Posterior cingulate gyrus (tissue), 11 donors: ENCODE results near the gene MRPL39.
A peak's percentile ranks its signal among the peaks of the same experiment; 100 is the strongest.

ENCODE experiments used
- DNase-seq, 10 donors: peaks; one replicate each; pipeline versions ENCODE4 v3.0.0 to v3.0.0-alpha.2; 2020 to 2021; ENCODE audit warnings: mixed read lengths in 3 of 10
- intact Hi-C: fragments of 100-400 bp; cut with DNase I; formaldehyde crosslinking; loops from one replicate; pipeline ENCODE4 v1.15.1; 2023

Gene MRPL39

DNA sequence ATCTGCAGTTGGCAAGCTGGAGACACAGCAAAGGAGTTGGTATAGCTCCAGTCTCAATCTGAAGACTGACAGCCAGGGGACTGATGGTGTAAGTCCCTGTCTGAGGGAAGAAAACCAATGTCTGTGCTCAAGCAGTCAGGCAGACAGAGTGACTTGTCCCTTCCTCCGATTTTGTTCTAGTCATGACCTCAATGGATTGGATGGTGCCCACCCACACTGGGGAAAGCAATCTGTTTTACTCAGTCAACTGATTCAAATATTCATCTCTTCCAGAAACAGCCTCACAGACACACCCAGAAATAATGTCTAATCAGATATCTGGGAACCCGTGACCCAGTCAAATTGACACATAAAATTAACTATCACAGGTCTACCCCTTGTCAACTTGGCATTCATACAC is 11.9 kb upstream of the MRPL39 start:
- no peak for DNase-seq
- intact Hi-C loops, result no loop called here

DNA sequence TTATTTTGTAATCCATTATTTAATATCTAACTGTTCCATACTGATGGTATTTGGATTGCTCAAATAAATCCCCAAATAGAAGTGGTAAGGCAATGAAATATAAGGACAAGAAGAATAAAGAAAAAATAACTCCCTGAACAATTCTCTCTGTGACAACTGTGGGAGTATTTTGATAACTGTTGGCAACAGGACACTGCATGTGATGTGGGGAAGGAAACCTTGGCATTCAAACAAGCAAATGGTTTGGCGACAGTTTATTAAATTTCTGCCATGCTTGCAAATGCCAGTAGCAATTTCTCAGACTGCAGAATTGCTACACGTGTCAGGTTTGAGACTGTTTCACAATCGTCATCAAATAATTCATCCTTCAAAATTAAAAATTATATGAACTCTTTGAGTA is 8.6 kb upstream of the MRPL39 start:
- no peak for DNase-seq
- intact Hi-C loops, result no loop called here

DNA sequence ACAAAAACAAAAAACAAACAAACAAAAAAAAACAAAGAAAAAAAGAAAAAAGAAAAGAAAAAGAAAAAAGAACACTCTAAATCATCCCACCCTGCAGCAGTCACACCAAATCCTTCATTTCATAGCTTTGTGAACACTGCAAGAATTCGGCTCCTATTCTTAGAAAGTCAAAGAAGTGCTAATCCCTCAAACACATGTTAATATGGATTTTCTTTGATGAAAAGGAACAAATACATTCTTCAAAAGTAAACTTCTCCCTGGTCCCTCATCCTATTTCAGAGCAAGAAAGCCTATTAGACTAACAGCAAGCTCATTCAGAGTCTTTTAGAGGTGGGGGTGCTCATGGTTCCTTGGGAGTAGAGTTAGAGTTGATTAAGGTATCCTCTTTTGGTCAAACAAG is 7.2 kb upstream of the MRPL39 start:
- no peak for DNase-seq
- intact Hi-C loops, result no loop called here

DNA sequence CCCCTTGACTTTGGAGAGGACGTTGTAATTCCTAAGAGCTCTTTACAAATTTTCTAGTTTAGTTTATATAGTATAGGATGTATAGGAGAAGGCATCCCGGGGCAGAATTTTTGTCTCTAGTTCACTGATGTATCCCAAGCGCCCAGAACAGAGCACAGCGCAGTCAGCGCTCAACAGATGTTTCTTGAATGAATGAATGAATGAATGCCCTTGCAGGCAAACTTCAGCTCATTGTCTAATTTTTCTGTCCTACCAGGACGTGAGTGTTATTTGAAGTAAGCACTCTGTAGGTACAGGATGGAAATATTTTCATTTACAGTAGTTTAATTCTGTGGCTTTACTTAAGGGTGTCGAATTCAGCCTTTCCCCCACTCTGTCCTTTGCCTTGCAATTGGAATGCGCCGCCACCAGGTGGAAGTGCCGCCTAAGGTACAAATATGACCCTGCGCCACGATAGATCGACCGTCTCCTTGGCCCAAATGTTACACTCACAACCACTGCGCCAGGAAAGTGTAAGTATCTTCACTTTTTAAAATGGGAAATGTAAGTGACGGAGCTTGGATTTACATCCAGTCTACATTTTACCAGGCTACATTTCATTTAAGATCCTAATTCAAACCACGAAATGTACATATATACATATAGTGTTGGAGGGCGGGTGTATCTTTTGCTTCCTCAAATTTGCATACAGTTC is 910 bp upstream of the MRPL39 start:
- DNase-seq, result peak; percentile 69 to 97 (median 80)
- intact Hi-C loops, result loop anchor here (1.0 to 10.0 kb wide), 3 partner anchors 100 to 1107 kb away; no protein-coding TSS in a partner anchor

DNA sequence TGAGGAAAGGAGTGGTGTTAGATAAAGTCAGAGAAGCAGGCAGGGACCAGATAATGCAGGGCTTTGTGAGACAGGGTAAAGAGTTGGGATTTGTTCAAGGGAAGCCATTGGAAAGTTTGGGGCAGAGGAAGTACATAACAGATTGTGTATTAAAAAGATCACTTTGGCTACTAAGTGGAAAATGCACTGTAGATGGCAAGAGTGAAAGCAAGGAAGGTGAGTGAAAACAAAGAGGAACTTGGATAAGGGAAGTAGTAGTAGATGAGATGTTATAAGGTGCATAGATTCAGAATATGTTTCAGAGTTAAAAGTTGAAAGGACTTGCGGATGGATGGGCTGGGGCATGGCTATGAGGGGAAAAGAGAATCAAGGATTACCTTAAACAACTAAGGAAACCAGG is 17.4 kb downstream of the MRPL39 start:
- intact Hi-C loops, result no loop called here
- DNase-seq, result no peak

DNA sequence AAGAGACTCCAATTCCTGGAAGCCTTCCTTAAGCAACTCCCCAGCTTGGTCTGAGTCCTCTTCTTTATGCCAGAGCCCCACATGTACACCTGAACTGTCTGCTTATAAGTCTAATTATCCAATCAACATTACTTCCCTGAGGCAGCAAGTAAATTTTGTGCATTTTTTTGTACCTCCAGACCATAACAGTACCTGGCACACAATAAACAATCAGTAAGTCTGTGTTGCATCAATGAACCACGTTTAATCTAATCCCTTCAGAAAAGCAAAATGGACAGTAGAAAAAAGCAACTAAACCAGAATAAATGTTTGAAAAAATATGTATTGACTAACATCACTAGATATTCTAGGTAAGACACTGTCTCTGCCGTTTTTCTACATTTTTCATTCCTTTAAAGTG is 20.5 kb downstream of the MRPL39 start:
- intact Hi-C loops, result no loop called here
- no peak for DNase-seq

DNA sequence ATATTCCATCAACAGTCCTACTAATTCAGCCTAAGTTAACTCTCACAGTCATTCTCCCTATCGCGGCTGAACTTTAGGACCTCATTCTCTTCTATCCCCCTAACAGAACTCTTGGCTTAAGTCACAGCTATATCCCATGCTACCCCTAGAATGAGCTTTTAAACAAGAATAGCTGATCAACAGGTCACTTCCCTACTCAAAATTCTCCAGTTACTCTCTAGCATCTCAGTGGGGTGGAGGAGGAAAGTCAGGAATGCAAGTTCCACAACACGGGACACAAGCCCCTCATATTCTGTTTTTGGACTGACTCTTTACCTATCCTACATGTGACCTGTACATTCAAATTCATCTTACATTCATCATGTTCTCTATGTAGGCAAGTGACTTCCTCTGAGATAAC is 21.0 kb downstream of the MRPL39 start:
- intact Hi-C loops, result no loop called here
- no peak for DNase-seq

DNA sequence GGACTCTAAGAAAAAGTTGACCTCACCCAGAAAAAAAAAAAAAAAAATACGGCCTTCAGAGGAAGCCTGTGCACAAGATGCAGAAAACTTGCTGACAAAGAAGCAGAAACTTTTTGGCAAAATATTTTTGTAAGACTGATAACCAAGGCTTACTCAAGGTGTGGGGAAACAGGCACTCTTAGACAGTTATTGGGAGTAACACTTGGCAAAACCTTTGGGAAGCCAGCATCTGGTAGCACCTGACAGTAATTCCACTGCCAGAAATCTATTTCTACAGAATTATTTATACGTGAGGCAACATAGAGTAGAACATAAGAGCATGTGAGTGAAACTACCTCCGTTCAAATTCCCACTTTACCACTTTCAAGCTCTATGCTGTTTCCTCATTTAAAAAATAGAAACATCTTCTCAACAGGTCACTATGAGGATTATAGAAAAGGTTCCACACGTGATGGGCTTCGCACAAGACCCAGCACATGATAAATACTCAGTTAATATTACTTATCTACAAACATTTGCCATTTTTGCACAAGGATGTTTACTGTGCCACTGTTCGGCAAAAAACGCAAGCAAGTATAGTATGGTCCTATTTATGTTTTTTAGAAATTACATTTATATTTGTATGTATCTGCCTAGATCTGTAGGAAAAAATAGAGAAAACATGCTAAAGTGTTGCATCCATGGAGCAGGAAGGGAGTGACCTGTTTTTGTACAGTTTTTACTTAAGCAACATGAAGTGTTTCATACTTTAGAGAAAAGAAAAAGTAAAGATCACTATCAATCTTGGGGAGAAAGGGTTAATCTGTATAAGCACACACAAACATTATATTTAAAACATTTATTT is 22.2 kb downstream of the MRPL39 start:
- intact Hi-C loops, result no loop called here
- DNase-seq, result no peak

DNA sequence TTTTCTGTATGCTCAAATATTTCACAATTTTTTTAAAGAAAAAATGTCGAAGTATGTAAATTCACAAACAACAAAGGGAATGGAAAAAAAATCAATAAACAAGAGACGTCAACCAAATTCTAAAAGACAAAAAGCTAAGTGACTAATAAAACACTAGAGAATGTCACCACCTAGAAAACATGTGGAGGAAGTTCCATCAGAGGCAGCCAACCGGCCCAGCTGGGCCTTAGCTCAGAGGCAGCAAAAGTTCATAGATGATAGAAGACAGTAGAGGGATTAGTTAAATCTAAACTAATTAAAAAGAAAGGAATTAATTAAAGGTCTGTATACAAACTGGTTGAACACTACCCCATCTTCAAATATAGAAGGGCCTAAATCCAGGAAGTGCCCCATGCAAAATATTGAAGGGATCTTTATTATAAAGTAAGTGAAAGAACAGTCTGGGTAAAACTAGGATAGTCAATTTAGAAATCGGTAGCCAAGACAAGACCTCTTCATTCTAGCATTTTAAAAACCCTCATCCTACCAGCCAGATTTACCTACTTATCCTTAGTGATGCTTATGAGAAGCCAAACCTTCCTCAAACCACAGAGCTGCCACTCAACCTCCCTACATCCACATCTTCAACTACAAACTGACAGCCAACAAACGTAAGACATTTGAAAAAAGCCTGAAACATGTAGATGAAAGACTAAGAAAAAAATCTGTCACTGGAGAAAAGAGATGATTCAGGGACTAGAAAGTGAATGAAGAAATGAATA is 23.7 kb downstream of the MRPL39 start:
- DNase-seq, result no peak
- intact Hi-C loops, result no loop called here

DNA sequence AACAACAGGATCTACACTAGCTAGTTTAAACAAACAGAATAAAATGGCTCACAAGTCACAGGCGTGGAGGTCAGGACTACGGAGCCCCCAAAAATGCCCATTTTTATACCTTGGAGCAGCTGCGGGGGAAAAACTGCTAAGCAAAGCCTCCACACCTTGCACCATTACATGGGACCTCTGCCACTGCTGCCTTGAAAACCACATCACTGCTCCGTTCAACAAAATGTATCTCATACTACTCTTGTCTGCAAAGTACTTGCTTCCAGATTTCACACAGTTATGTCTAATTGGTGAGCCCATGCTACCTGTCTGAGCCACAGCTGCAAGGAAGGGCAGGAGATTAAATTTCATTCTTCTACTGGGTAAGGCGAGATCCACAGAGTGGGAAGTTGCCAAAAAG is 24.4 kb downstream of the MRPL39 start:
- intact Hi-C loops, result no loop called here
- no peak for DNase-seq

DNA sequence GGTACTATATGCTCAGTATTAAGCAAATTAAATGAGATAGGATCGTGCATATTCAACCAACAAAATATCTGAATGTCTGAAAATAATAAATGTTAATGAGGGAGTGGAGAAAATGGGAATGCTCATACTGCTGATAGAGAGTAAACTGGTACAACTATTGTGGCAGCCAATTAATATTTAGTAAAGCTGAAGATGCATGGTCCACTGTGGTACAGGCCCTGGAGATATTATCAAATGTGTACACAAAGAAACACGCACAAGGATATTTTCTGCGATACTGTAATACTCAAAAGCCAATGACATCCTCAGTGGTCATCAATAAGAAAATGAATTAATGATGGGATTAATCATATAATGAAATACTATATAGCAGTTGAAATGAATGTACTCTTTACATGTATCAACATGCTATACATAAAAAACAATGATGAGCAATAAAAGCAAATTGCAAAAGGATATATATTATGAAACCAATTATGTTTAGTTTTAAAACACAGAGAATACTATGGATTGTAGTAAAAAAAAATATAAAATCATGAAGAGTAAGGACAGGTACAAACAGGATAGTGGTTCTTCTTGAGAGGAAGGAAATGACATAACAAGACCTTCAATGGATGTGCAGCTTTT is 25.0 kb downstream of the MRPL39 start:
- intact Hi-C loops, result no loop called here
- DNase-seq, result no peak

DNA sequence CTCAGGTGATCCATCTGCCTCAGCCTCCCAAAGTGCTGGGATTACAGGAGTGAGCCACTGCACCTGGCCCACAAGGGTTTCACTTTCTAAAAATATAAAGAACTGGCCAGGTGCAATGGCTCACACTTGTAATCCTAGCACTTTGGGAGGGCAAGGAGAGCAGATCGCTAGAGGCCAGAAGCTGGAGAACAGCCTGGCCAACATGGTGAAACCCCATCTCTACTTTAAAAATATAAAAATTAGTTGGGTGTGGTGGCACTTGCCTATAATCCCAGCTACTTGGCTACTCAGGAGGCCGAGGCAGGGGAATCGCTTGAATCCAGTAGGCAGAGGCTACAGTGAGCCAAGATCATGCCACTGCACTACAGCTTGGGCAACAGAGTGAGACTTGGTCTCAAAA is 25.7 kb downstream of the MRPL39 start:
- DNase-seq, result no peak
- intact Hi-C loops, result no loop called here

DNA sequence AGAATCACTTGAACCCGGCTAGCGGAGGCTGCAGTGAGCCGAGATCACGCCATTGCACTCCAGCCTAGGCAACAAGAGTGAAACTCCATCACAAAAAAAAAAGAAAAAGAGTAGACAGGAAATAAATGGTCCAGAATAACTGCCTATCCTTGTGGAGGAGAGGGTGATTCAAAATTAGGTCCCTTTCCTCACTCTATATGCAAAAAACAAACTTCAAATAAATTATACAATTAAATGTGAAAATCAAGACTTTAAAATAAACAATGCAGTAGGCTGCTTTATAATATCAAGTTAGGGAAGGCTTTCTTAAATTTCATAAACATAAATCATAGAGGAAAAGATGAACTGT is 26.4 kb downstream of the MRPL39 start:
- no peak for DNase-seq
- intact Hi-C loops, result no loop called here

DNA sequence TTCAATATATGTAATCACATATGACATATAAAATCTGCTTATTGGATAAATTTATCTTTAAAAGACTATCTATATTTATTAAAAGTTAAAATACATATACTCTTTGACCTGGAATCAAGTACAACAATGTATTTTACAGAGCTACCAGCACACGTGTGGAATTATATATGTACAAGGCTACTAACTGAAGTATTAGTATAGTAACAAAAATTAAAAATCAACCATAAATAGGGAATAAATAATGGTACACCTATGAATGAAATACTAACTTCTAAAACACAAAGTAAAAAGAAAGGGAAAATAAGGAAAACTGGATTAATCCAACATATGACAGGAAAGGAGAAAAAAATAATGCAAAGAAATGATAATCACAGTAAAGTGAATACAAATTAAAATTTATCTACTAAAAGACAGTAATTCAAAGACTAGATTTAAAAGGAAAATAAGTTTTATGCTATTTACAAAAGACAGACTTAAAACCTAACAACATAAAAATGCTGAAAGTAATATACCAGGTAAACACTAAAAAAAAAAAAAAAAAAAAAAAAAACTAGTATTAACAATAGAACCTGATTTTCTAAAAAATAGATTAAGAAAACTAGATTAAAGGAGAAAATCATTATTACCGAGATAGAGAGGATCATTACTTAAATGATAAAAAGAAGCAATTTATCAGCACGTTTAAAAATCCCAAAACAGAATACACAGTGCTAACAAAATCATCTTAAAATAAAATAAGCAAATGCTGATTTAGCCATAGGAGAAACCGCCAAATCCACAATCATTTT is 27.9 kb downstream of the MRPL39 start:
- intact Hi-C loops, result no loop called here

DNA sequence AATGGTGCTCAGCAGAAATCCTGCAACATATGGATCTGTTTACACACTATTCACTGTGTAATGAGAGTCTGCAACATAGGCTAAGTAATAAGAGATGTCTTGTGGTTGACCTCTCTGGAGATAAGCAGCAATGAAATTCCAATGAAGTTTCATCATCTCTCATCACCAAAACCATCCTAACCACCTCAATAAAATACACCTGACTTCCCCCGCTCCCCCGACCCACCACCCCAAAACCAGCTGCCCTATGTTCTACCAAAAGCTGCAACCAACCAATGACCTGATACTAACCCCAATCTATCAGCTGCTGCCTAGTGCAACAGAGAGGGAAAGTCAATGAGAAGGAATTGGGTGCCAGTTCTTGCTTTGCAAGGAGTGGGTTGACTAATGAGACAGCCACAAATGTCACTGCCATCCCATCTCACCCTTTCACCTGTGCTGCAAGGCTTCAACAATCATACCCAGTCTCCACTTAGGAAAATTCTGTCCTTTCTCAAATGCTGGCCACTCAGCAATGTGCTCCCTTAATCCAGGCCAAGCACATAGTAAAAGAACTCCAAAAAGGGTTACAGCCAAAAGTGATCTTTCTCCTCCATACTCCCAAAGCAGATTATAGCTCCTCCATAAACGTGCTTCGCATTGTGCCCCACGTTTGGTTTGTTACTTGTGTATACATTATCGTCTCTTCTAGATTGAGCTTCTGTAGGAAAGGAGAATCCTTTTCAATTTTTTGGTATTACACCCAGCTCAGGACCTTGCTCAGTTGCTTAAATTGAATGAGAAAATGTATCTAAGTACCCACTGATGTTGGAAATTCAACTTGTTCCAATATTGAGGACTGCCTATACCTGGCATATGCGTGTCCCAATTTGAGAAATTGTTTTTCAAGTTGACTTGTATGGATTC is 29.0 kb downstream of the MRPL39 start:
- intact Hi-C loops, result no loop called here
- DNase-seq, result no peak

More for the DNA sequence above, 27.9 kb downstream of the MRPL39 start:
- no peak for DNase-seq

DNA sequence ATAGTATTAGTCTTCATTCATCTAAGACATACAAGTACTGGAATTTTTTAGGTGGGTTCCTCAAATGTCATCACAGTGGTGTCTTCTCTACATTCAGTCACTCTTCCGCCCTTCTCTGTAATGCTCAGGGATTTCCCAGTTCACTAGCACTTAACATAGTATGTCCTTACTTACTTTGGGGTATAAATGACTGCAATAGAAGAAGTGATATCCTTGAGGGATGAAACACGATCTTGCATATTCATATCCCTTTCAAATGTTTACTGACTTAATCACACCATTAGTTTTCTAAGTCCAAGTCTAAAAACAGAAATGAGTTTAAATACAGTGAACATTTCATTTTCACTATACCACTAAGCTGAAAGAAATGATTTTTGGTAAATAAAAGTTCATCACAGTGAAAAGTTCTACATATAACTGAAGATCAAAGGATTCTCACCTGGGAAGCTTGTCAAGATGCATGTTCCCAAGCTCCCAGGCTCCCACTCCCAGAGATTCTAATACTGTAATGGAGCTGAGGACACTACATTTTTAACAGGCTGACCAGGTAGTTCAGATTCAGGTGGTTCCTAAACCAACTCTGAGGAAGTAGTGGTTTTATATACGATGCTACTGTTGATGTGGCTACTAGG is 29.7 kb downstream of the MRPL39 start:
- no peak for DNase-seq
- intact Hi-C loops, result no loop called here

DNA sequence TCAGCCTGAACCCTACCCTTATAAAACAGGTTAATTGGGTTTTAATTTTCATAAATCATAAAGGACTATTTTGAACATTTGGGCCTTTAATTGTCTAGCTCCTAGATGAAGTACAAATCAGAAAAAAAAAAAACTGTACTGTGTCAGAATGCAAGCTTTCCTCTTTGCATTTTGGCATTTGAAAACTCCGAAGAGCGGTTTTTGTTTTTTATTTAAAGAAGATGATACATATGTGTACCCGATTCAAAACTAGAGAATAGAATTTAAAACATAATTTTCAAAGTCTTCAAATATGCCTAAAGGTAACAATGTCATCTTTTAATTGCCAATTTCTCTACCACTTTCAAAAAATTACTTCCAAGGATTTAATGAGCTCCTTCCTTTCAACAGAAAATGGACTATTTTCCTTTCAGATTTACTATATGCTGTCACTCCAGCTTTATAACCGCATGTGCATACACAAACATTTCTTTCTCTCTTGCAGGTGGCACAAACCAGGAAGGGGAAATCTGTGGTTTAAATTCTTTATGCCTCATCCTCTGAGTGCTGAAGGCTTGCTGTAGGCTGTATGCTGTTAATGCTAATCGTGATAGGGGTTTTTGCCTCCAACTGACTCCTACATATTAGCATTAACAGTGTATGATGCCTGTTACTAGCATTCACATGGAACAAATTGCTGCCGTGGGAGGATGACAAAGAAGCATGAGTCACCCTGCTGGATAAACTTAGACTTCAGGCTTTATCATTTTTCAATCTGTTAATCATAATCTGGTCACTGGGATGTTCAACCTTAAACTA is 33.7 kb downstream of the MRPL39 start:
- no peak for DNase-seq

DNA sequence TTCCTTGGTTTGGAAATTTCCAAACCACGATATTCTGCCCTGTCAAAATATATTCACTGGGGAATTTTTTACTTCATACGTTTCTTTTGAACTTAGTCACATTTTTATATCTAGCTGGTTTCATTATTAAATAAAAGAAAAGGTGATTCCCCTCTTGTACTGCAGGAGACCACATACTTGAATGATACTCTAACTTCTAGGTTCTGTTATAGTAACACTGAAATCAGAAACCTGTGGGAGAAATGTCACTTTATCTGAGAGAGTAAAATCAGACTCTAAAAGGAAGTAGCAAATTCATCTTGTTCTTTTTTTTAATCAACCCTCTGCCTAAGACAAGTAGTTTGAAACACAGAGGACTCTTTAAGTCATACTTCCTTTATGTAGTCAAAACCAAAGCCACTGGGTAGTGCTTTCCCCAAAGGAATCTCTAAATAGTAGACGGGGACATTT is 34.4 kb downstream of the MRPL39 start:
- DNase-seq, result no peak
- intact Hi-C loops, result no loop called here

More for the DNA sequence above, 33.7 kb downstream of the MRPL39 start:
- intact Hi-C loops, result no loop called here
